Stimulated activated CD4-positive, alpha-beta T cell treated with anti-CD3 and anti-CD28 coated beads, Interleukin-2, amount 100 ng/mL, for 24 hours (primary cell): ENCODE data around the gene STRN.
"Not testable (repeated sequence)": the region's sequence is repeated elsewhere in the genome, so short reads cannot be mapped to it uniquely, and the experiment has no call there.

Experiments used
- DNase-seq, 2 donors: peaks; one replicate each; pipeline ENCODE4 v3.0.0-alpha.2; 2020

The STRN gene

DNA sequence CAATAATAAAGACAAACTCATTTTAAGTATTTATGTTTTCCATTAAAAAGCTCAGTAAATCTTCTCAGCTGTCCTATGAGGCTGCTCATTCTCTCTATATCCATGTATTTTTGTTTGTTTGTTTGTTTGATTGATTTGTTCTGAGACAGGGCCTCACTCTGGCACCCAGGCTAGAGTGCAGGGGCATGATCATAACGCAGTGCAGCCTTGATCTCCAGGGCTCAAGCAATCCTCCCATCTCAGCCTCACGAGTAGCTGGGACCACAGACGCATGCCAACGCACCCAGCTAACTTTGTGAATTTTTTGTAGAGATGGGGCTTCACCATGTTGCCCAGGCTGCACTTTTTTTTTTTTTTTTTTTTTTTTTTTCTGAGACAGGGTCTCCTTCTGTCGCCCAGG lies 5.6 kb downstream of the STRN start:
- no peak for DNase-seq

DNA sequence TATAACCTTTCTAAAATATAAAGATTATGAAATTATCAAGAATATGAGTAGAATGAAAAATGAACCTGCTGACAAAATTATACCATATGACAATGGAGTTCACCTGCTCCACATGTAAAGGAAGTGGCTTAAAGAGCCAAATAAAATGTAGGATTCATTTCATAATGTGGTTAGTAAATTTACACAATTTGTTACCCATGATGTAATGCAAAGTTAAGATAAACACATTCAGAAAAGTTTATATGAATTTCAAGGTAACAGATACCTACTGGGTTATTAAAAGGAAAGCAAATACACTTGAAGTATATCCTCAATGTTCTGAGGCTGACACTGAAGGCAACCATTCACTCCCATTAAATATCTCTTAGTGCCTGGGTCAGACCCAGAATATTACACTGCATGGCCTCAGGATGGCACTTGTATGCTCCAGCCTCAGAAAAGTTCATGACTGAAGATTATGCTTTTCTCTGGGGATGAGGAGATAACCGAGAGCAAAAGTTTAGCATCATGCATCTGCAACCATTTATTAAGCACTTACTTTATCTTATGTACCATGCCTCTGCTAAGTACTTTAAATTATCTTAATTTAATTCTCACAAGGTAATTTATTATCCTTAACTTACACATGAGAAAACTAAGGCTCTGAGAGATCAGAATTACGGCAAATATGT lies 6.2 kb downstream of the STRN start:
- DNase-seq, result no peak

DNA sequence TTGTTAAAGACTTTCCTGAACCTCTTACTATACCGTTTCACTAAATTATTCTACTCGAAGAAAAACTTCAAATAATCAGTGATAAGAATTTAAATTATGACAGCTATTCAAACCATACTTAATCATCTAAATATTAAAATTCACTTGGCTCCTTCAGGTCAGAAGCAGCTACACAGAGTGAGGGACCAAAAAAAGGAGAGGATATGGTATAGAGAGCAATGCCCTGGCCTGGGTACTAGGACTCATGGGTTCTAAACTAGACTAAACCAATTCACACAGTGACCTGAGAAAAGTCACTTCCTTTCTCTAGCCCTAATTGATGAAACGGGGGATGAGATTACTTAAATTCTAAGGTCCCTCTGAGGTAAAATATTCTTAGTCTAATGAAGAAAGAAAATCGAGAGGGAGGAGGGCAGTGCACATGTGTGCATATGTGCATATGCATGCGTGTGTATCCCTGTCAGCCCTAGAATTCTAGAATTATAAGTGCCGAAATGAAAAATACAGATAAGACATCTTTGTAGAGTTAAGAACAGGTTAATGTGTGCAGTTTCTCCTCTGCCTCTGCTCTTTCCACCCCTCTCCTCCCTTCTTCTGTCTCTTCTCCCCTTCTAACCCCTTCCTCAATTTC lies 11.2 kb downstream of the STRN start:
- DNase-seq, result no peak

DNA sequence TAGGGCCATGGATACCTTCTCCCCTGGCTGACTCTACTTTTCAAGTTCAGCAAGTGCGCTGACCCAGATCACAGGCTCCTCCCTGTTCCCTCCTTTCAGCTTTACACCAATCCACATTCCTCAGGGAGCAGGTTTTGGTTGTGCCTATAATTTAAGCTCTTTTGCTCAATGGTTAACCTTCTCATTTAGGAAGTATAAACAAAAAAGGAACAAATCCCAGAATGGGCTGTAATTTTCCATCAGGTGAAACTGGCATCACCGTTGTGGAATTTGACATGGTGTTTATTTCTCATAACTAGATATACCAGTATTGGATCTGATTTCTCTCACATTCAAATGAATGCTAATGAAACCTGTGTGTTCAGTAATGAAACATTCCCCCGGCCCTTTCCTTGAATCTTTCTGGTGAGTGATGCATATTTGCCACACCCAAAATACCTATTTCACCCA lies 13.6 kb downstream of the STRN start:
- DNase-seq, result no peak

DNA sequence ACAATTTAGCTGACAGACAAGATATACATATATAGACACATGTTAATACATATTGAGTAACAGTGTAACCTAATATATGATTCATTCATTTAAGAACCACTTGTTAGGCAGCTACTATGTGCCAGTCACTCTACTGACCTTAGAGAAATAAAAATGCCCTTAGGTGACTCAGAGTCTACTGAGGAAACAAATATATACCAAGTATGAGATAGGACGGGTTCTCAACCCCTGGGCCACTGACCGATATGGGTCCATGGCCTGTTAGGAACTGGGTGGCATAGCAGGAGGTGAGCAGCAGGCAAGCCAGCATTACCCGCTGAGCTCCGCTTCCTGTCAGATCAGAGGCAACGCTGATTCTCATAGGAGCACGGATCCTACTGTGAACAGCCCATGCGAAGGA lies 14.8 kb downstream of the STRN start:
- no peak for DNase-seq

DNA sequence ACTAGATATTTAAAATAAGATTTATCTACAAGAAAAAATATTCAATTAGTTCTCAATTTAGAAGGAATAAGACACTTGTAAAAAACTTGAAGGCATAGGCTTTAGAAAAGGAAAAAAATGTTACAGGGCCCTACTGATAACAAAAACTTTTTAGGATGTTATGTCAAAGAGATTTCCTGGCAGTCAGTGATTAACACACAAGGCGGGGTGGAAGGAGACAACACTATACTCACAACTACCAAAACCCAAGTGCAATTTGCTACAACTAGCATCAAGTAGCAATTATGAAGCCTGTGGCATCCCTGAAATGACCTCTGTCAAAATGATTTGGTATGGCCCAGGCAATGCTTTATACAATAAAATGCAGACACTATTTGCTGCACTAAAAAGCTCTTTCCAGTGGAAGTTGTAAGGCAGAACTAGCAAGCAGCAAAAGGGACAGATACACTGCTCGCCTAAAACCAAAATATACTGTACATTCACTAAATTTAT lies 15.3 kb downstream of the STRN start:
- DNase-seq, result no peak

DNA sequence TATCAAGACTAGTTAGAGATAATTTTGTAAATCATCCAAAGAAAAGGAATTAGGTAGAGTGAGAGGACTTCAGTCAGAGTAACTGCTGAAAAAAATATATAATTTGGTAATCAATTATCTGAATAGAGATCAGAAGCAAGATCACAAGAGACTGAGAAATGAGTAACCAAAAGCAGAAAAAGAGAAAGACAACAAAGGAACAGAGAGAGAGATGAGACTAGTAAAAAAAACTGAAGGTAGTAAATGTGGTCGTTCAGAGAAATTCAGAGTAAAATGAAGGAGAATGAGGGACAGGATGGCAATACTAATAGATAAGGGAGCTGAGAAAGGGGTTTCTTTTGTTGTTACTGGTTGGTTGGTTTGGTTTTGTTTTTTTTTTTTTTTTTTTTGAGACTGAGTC lies 16.5 kb downstream of the STRN start:
- no peak for DNase-seq

DNA sequence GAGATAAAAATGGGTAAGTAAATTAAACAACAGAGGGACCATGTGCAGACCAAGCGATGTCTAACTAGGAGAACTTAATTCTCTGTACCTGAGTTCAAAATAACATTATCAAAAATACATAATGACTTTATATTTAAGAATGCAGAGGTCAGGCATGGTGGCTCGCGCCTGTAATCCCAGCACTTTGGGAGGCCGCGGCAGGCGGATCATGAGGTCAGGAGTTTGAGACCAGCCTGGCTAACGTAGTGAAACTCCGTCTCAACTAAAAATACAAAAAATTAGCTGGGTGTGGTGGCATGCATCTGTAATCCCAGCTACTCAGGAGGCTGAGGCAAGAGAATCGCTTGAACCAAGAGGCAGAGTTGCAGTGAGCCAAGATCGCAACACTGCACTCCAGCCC lies 21.1 kb downstream of the STRN start:
- DNase-seq, result not testable (repeated sequence)

DNA sequence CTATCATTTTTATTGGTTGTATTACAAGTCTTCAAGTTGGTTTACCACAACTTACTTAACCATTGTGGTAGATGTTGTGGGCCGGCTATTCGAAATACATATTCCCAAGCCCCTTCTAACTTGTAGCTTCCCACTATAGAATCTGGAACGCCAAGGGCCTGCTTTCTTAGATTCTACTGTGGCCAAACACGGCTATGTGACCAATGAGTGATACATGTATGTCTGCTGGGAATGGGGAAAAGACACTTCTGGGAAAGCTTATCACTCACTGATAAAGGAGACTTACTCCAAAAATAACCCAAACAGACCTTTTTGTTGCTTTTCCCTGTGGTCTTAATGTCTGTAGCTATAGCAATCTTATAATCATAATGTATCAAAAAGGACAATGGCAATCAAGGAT lies 24.5 kb downstream of the STRN start:
- DNase-seq, result no peak

DNA sequence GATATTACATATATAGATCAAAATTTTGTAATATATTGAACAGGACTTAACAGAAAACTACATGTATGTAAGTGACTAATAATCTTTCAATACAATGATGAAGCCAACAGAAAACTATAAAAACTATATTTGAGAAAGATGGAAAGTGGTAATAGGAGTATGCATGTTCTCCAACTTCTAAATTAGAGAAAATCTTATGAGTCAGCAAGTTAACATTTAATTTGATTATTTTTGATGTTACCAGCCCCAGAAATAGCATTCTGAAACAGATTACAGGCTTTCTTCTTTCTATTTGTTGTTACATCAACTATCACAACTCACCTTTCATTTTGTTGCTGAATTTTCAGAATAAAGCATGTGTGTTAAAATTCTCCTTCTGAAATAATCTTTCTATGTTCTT lies 29.8 kb downstream of the STRN start:
- not testable (repeated sequence) for DNase-seq

DNA sequence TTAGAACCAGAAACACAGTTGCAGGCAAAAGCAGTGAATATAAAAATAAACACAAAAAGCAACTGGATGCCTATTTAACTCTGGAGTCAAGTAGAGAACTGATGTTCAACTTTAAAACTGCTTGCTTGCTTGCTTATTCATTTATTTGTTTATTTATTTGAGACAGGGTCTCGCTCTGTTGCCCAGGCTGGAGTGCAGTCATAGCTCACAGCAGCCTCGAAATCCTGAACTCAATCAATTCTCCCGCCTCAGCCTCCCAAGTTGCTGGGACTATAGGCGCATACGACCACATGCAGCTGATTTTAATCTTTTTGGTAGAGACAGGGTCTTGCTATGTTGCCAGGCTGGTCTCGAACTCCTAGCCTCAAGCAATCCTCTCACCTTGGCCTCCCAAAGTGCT lies 34.6 kb downstream of the STRN start:
- DNase-seq, result not testable (repeated sequence)

DNA sequence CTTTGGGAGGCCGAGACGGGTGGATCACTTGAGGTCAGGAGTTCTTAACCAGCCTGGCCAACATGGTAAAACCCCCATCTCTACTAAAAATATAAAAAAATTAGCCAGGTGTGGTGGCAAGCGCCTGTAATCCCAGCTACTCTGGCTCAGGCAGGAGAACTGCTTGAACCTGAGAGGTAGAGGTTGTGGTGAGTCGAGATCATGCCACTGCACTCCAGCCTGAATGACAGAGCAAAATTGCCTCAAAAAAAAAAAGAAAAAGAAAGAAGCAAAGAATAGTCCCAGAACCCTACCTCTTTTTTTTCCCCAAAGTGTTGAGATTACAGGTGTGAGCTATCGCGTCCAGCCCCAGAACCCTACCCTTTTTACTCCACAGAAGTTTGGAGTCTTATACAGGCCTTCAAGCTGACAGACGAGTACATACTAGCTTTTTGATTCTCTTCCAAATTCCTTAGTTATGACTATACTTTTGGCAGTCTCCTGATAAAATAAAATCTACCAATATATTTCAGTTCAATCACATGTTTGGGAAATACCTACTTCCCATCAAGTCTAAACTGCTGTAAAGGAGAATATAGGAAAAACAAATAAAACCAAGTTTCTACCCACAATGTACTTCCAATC lies 35.4 kb downstream of the STRN start:
- not testable (repeated sequence) for DNase-seq

DNA sequence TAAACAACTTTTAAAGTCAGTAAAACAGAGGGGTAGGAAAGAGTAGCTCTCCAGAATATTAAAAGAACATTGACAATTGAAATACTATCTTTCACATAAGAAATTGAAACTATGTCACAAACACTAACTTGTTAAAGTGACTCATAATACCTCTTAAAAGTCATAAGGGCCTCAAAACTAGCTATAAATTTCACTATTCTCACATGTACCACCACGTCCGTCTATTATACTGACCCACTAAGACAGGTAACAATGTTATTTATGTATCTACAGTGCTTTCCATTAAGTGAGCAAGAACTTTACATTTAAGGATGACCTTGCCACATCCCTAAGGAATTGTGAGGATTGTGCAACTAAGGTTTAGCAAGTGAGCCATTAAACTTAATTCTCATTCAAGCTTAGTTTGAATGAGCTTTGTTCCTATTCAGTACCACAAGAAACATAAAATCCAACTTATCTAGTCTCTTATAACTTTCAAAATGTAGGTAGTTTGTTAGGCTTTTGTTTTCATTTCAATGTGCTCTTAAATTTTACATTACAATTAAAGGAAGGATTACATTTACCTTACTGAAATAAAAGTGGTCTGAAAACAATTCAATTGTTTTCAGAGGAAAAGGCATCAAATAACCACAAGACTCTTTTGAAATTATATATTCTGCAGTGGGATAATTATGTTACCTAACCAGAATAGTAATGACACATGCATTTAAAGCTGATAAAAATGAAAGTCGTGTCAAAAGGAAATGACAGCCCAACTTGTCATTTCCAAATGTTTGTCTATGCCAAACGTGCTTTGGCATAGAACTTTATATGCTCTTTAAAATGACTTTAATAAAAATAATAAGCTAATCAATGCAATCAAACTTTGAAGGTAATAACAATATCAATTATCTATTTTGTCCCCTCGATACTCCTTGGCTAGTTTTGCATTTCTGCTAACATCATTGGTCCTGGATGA lies 39.9 kb downstream of the STRN start:
- not testable (repeated sequence) for DNase-seq

DNA sequence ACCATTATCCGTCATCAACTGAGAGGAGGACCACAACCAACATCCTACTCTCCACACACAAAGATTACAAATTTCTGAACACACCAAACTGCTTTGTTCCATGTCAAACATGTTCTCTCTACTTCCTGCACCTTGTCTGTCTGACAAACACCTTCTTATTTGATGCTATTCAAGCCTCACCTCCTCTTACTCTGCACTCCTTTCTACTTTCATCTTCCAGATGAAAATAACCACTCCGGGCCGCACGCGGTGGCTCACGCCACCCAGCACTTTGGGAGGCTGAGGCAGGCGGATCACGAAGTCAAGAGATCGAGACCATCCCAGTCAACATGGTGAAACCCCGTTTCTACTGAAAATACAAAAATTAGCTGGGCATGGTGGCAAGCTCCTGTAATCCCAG lies 43.7 kb downstream of the STRN start:
- not testable (repeated sequence) for DNase-seq

DNA sequence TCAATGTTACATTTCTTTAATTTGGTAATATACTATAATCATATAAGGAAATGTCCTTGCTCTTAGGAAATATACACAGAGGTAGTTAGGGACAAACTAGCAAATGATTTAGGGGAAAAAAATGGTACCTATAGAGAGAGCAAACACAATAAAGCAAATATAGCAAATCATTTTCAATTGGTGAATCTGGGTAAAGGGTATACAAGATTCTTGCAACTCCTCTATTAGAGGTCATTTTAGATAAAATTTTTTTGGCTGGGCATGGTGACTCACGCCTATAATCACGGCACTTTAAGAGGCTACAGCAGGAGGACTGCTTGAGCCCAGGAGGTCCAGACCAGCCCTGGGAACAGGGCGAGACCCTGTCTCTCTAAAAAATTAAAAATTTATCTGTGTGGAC lies 44.4 kb downstream of the STRN start:
- DNase-seq, result no peak

DNA sequence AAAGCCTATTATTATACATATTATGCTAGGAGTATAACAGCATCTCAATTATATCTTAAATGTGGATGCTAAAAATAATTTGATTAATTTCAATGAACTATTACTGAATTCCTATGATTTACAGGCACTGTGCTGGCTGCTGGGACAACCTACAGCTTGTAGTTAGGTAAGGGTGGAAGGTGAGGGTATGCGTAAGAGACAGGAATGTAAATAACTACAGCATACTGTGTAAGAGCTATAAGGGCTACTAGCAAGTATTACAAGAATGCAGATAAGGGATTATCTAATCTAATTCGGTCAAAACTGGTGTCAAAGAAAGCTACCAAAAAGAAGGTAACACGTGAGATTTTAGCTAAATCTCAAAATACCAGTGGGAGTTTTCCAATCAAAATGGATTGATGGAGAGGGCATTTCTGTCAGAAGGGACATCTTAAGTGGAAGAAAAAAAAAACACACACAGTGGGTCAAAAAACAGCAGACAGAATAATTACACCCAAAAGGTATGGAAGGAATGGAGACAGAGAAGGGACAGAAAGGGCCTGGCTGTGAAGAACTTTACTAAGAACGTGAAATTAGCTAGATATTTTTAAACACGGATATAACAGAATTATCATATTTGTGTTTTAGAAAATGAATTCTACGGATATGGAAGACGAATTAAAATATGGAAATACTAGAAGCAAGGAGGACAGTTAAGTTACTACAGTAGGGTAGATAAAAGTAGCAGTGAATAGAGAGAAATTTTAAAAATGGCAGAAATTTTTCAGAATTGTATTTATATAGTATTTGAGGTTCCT lies 47.1 kb downstream of the STRN start:
- DNase-seq, result no peak

DNA sequence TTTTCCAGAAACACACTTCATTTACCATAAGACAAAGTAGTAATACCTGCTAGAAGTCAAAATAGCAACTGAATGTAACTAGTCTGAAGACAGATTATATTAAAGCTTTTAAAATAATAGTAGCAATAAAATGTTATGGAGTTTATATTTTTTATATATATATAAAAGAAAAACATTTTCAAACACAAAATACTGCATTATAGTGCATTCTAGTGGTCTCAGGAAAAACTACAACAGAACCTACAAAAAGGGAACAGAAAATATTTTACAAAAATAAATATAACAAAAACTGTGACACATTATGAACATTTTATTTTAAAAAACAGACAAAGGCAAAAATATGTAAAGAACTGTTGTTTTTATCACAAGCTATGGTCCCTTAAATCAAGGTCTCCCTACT lies 48.0 kb downstream of the STRN start:
- DNase-seq, result no peak

DNA sequence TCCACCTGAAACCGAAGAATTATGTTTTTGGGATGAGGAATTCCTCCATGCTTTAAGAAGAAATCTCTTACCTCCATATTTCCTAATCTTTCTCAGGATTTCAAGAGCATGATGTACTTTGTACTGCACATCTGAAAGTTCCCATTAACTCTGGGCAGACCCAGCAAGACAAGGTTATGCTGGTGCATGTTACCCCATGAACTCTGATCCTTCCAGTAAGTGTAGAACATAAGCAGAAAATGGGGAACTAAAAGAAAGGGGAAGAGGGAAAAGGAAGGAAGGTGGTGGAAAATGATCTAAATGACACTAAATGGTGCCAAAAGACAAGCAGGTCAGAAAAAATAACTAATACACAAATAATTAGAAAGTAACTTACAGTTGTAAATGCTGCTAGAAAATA lies 50.7 kb downstream of the STRN start:
- no peak for DNase-seq

DNA sequence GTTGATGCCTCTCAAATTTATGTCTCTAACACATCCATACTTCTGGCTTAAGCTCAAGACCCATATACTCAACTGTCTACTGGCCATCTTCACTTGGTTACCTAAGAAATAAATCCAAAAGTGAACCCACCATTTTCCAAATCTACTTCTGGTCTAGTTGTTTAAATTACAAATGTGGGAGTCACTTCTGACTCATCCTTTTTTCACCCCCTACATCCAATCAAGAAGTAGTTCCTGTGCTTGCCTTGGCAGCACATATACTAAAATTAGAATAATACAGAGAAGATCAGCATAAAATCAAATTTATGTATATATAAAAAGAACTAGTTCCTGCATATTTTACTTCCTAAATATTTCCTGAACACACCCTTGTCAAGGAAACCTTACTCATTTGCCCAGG lies 53.6 kb downstream of the STRN start:
- no peak for DNase-seq

DNA sequence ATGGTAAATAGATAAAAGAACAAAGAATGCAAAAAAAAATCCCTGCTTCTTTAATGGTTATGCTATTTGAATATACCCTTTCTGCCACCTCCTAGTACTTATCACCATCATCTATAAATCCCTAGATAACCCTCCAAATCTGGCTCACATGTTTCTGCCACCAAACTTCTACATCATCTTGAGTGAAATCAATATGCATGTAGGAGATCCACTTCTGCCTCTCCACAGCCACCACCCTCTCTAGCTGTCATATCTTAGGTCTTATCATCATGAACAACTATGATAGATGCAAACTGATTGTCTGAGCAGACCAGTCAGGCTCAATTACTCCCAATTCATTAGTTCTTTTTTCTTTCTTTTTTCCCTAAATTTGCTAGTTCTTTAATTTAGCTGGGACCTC lies 55.3 kb downstream of the STRN start:
- DNase-seq, result no peak

DNA sequence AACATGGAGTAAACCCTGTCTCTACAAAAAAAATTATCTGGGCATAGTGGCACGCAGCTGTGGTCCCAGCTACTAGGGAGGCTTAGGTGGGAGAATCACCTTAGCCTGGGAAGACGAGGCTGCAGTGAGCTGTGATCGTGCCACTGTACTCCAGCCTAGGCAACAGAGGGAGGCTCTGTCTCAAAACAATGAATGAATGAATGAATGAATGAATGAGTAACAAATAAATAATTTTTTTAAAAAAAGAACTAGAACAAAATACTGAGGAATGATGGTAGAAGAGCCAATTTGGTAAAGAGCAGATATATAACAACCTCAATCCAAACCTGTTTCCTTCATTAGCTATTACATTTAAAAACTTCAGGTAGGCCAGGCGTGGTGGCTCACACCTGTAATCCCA lies 60.1 kb downstream of the STRN start:
- DNase-seq, result no peak

DNA sequence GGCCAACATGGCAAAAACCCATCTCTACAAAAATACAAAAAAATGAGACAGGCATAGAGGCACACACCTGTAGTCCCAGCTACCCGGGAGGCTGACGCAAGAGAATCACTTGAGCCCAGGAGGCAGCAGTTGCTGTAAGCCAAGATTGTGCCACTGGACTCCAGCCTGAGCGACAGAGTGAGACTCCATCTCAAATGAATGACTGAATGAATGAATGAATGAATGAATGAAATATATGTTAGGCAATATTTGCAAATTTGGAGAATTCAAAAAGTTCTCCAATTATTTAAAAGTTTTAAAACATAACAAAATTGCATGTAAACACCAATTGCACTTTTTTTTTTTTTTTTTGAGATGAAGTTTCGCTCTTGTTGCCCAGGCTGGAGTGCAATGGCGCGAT lies 61.7 kb downstream of the STRN start:
- no peak for DNase-seq
